Measurements from ENCODE around the gene ARMC3.

DNA sequence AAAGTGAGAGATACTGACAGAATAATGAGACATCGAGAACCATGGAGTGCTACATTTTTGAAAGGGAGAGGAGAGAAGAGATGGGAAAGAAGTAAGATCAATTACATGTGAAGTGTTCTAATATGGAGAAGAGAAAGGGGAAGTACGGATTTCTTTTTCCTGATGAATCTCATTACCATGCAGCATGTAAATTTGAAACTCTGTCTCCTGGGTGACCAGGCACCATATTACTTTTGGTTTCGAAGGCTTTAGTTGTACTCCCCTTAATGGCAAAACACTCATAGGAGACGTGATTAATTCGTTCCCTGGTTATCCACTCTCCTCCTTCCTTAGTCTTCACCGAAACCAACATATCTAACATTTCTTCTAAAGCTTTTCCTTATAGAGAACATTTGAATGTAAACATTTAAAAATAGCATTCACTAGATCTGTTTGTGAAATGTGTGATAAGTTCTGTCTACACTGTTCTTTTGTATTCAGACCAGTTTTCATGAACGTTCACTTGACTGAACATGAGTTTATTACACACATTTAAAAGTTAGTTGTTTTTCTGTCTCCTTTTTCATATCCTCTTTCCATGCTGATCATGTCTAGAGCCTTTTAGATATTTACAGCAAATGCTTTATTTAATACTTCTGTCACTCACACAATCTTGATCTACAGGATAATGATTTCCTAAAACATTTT, 87.3 kb downstream of the ARMC3 start:
- no peak for TF ChIP-seq CTCF (IDR thresholded peaks at IDR 0.05)
- TF ChIP-seq POLR2A (IDR thresholded peaks at IDR 0.05), result no peak
- TF ChIP-seq EP300 (IDR thresholded peaks at IDR 0.05), result no peak

All from ovary (tissue), 3 donors.